ENCODE measurements around the gene LRIG1.

DNA sequence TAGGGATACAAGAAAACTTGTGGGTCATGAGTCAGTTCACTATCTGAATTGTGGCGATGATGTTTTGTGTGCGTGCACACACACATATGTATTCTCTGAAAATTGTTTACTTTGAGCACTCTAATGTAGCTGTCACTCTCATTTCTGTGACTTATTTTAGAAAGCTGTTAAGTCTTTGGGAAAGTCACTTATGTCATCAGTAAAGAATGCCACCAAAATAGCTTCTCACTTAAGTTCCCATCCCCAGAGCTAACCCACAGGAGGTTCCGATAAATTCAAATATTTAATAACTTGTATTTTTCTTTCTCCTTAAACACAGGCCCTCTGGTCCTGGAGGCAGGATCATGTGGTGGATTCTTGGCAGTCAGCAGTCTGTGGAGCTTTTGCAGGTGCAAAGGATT lies 138.3 kb downstream of the LRIG1 start:
- no peak for TF ChIP-seq CTCF (IDR thresholded peaks at IDR 0.05; ENCODE audit: insufficient read depth, low read length)
- TF ChIP-seq, protein P1, sequence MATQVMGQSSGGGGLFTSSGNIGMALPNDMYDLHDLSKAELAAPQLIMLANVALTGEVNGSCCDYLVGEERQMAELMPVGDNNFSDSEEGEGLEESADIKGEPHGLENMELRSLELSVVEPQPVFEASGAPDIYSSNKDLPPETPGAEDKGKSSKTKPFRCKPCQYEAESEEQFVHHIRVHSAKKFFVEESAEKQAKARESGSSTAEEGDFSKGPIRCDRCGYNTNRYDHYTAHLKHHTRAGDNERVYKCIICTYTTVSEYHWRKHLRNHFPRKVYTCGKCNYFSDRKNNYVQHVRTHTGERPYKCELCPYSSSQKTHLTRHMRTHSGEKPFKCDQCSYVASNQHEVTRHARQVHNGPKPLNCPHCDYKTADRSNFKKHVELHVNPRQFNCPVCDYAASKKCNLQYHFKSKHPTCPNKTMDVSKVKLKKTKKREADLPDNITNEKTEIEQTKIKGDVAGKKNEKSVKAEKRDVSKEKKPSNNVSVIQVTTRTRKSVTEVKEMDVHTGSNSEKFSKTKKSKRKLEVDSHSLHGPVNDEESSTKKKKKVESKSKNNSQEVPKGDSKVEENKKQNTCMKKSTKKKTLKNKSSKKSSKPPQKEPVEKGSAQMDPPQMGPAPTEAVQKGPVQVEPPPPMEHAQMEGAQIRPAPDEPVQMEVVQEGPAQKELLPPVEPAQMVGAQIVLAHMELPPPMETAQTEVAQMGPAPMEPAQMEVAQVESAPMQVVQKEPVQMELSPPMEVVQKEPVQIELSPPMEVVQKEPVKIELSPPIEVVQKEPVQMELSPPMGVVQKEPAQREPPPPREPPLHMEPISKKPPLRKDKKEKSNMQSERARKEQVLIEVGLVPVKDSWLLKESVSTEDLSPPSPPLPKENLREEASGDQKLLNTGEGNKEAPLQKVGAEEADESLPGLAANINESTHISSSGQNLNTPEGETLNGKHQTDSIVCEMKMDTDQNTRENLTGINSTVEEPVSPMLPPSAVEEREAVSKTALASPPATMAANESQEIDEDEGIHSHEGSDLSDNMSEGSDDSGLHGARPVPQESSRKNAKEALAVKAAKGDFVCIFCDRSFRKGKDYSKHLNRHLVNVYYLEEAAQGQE (IDR thresholded peaks at IDR 0.05; ENCODE audit: insufficient replicate concordance, low read depth): no peak
- TF ChIP-seq POLR2AphosphoS5 (IDR thresholded peaks at IDR 0.05; ENCODE audit: low read depth): no peak
- no peak for TF ChIP-seq GABPA (IDR thresholded peaks at IDR 0.05; ENCODE audit: low read depth)
